Inflammatory macrophage treated with lipopolysaccharide for 4 hours (primary cell): Measurements from ENCODE around the gene KRTAP5-2.

ENCODE experiments used
- DNase-seq: peaks from one replicate; pipeline ENCODE4 v3.0.0-alpha.2; 2020

Gene KRTAP5-2

DNA sequence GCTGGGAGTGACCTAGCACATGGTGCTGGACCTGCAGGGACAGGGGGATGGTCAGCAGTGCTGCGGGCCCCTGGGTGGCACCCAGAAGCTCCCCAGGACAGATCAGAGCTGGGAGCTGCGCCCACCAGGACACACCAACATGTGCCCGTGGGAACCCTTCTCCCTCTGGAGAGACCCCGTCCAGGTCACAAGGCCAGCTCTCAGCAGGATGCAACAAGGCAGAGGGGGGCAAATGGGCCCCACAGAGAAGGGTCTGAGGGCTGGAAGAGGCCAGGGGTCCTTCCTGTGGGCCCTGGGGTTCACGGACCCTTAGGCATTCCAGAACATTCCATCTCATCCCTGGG, 32.2 kb downstream of the KRTAP5-2 start:
- DNase-seq: no peak

DNA sequence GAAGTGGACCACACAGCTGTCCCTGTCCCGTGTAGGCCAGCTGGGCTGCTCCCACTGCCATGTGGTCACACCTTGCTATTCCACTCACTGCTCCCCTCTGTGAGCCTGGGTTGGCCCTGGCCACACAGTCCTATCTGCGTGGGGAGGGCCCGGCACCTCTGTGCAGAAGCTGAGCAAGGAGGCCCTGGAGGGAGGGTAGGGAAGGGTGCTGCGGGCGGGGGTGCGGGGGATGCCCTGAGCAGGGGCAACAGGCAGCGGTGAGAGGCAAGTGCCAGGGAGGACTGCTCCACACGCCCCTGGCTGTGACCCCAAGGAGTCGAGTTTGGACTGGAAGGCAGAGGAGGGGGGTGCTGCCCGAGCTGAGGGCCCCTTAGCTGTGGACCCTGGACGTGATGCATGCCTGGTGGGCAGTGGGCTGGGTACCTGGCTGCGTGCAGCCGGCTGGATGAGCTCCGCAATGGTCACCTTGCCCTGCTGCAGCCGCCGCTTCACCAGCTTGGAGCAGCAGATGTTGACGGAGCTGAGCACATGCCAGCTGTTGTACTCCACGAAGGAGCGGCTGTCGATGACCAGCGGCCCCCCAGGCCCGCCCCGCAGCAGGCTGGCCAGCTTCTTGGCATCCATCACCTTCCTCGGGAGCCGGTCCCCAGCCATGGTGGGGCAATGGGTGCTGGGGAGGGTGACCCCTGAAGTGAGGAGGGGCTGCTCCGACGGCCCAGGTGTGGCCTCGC, 32.8 kb downstream of the KRTAP5-2 start:
- DNase-seq: no peak

- peak; percentile 38 for DNase-seq
These were observed 33.4 kb downstream of the KRTAP5-2 start for GRCh38 chr11:1564535-1565172.

DNA sequence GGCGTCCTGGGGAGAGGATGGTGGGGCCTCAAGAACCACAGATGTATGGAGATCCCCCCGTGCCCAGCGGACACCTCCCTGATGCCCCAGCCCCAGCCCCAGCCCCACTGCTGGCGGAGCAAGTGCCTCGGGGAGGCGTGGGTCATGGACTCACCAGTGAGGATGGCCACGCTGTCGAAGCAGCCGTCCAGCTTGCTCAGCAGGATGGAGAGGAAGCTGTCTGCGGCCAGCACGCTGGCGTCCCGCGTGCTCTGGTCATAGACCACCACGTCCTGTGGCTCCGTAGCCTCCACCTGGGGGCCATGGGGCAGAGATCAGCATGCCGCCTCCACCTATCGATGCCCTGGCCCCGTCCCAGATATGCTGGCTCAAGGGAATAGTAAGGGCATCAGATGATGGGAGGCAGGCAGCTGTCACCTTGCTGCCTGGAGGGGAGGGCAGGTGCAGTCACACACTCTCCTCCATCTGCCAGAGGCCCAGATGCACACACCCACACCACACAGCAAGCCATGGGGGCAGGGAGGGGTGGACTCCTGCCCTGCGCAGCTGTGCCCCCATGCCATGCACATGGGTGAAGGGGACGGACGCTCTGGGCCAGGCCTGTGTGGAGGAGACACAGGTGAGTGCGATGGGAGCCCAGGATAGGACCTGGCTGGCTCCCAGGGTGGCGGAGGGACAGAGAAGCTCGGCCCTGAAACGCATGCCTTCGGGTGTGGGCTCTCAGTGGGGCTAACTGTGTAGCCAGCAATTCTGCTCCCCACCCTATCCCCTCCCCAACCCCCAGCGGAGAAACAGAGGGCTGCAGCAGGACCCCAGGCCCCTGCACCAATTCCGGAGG, 34.2 kb downstream of the KRTAP5-2 start:
- DNase-seq: no peak

DNA sequence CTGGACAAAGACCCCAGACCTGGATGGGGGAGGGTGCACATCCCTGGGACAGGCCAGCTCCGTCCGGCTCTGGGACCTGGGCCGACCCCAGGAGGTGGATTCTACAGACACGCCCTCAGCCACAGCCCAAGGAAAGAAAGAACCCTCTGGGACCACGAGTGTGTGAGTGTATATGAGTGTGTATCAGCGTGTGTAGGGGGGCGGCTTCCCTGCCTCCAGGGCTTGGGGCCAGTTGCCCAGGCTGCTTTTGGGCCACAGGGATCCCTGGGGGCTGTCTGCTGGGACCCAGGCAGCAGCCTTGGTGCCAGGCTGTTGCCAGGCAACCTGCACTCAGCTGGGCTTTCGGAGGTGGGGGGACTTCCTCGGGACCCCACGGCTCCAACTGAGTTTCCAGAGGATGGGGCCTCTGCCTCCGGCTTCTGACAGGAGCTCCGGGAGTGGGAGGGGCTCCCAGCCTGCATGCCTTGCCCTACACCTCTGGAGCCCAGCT, 34.9 kb downstream of the KRTAP5-2 start:
- no peak for DNase-seq

DNA sequence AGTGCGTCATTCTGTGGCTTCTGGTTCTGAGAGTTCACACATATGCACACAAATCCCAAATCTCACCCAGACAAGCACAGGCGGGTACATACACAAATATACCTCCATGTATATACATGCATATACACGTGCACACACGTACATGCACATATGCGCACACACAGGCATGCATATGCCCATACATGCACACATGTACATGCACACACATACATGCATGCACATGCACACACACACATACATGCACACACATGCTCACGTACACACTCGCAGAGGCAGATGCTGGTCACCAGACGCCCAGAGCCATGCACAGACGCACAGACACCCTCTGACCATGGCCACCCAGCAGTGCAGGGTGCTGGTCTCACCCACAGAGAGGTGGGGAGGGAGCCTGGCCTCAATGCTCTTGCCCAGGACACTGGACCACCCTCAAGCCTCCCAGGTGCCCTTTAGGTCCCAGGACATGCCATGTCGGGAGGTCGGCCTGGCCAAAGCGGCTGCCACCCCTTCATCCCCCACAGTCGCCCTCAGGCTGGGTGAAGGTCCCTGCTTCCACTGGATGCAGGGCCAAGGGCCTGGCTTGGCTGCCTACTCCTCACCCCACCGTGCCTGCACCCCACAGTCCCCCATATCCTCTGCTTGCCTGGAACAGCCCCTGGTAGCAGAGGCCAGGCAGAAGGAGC, 35.5 kb downstream of the KRTAP5-2 start:
- no peak for DNase-seq

GRCh38 chr11:1561955-1562354, 36.1 kb downstream of the KRTAP5-2 start:
- no peak for DNase-seq

- no peak for DNase-seq
These were observed 36.8 kb downstream of the KRTAP5-2 start for GRCh38 chr11:1561266-1561665.

DNA sequence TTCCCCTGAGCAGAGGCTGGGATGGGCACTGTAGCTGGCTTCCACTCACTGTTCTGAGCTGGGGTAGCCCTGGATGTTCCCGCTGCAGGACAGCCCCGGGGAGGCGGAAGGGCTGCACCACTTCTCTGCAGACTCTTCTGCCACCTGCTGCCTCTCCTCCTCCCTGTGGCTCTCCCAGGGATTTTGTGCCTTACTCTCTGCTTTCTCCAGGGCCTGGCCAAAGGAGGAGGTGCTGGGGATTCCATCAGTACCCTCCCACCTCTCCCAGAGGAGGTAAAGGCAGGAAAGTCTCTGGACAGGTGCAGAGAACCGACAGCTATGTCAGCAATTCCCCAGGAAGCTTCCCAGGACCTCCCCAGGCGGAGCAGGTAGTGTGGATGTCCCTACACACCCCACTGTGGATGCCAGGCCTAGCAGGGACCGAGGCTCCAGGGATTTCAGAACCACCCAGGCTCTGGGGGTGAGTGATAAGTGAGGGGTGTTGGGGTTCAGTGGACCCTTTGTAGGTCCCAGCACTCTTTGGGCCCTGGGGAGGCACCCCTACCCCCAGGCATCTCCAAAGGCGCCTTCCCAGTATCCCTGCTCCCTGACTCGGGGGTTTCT, 37.3 kb downstream of the KRTAP5-2 start:
- DNase-seq: no peak

- DNase-seq: no peak
These were observed 38.0 kb downstream of the KRTAP5-2 start for GRCh38 chr11:1560002-1560648.

DNA sequence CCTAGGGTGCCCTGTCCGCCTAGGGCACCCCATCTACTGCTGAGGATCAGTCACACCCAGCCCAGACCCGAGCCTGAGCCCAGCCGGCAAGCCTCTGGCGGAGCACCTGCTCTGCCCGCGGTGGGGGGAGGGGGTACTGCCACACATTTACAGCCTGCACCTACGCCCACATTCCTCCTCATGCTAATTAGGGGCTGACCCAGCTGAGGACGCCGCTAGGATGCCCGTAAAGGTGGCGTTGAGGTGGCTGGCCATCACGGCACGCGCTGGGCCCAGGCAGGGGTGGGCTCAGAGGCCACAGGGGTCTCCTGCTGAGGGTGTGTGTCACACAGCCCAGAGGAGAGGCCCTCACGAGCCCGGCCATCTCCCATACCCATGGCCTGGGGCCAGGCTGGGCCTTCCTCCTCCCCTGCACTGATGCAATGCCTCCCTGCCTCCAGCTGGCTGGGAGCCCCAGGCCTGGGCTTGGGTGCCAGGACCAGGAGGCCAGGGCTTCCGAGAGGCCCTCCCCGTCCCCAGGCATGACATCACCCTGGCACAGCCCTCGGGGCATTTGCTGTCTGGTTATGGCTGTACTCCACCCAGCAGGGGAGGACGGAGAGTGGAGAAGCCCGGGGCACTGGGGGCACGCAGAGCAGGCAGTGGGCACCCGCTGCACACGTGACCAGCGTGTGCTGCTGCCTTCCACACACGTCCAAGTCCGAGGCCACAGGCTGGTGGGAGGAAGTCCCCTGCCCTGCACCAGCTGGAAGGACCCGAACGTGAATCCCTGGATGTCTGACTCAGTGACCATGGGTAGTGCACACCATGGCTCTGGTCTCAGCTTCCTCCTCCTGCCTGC, 38.8 kb downstream of the KRTAP5-2 start:
- no peak for DNase-seq

GRCh38 chr11:1558775-1559110, 39.4 kb downstream of the KRTAP5-2 start:
- DNase-seq: no peak

DNA sequence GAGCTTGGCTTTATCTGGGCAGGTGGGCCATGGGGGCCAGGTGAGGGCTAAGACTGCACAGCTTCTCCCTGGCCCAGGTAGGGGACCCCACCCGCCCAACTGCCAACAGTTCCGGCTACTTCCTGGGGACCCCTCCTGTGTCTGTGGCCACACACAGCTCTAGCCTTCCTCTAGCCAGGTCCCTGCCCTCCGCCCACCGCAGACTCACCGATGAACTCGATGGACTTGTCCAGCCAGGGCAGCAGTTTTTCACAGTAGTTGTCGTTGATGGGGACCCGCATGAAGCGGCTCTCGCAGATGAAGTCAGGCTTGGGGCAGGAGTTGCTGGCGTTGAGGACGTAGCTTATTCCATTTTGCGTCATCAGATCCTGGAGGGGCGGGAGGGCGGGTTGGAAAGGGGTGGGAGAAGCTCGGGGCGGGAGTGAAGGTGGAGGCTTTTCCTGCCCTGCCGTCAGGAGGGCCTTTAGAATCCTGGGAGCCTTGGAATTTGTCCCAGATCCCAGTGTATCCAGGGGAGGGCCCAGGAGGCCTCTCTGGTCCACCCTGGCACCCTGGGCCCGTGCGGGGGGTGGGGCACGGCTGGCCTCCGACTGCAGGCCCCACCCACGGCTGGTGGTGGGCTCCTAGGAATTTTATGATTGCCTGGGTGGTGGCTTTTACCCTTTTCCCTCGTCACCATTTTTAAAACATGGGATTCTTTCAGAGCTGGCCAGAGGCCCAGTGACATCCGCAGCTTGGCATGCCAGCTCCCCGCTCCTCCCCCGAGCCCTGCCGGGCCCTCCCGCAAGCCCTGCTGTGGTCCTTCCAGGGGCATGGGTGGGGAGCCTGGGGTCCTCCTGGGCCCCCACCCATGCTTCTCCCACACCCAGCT, 40.0 kb downstream of the KRTAP5-2 start:
- no peak for DNase-seq

DNA sequence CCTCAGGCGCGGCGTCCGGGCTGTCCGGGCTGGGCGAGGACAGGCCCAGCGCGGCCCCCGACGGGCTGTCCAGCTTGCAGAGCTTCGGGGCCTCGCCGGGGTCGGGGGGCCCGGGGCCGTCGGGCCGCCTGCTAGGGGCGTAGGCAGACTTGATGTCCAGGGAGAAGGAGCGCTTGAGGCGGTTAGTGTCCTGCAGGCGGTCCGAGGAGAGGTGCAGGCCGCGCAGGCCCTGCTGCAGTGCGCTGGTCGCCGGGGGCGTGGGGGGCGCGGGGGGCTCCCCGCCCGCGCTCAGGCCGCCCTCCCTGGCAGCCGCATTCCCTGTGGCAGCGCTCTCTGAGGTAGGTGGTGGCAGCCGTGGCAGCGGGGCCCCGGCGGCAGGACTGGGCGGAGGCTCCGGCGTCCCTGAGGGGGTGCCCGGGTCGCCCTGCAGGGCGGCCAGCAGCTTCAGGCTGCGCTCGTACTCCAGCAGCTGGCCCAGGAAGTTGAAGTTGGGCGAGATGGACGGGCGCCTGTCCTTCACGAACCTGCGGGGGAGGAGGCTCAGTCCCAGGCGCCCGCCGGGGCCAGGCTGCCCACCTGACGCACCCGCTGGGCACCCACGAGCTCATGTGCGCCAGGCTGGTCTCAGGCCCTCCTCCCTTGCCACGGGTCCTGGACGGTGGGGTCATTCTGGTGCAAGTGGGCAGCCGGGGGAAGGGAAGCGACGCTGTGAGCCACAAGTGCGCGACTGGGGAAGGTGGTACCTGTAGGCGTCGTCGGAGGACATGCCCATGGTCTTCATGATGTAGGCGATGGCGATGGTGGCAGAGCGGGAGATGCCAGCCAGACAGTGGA, 40.8 kb downstream of the KRTAP5-2 start:
- no peak for DNase-seq

DNA sequence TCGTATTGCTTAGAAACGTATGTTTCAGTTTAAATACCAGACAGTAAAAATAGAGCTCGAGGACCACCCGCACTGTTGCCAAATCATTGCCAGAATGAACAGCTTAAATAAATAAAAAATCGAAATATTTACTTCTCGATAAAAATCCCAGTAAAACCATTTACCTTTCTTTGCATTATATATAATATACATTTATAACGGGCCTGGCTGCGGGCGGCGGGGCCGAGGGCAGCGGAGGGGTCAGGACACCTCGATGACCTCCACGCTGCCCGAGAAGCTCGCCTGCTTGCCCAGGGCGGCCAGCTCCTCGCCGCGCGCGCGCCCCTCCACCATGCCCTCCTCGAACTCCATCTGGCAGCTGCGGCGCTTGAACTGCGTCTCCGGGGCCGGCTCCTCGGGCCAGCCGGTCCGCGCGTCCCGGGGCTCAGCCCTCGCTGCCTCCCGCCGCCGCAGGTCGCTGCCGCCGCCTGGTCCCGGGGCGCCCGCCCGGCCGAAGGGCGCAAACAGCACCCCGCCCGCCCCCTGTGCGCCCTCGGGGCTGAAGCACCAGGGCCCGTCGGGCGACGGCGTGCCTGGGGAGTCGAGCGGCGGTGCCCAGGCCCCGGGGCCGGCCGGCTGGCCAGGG, 41.7 kb downstream of the KRTAP5-2 start:
- no peak for DNase-seq

DNA sequence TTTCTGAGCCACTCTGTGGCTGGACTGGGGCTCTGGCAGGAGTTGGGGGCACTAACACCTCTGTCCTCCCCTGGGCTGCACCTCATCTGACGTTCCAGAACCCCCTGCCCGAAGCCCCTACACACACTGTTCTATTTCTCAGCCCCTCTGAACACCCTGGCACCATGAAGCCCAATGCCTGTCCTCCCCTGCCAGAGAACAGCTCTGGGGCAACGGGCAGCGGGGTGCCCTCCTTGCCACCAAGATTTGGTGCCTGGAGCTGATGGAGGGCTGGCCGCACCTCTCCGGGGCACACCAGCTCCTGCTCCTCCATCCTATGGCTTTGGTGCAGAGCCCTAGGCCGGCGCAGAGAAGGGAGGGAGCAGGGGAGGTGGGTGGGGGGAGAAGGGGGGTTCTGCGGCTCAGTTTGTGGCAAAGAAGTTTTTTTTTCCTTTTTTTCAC, 42.4 kb downstream of the KRTAP5-2 start:
- DNase-seq: no peak

DNA sequence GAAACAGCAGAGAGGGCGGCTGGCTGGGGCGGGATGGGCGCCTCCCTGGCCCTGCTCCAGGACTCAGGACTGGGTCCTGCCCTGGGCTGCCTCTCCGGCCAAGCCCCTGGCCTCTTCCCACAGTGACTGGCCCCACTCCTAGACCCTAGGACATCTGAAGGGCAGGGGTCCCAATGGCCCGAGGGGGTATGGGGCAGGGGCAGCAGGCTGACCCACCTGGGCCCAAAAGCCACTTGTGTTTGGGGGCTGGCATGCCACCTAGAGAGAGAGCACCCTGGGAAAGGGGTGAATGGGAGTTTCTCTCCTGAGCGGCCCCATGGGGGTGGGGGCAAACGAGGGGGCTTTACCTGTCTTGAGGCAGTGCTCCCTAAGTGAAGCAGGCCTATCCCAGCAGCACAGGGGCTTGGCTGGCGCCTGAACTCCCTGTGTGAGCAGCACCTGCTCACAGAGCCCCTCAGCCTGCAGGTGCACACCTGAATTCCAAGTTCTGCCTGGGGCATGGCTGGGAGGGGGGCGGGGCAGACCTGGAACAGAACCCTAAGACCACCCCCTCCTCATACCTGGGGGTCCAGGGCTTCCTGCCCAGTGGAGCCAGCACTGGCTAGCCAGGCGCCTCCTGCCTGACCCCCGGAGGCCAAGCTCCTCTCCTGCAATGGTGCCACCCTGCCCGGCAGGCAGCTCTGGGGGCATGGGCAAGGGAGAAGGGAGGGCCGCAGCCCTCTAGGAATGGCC, 42.9 kb downstream of the KRTAP5-2 start:
- DNase-seq: no peak
